IgD-negative memory B cell (primary cell): ENCODE results near the gene TMPRSS5. TPM values are rescaled to one million over a fixed set of nuclear protein-coding genes. Genes with fewer than 3 reads are reported as not detected.

ENCODE experiments used
- H3K27ac Mint-ChIP-seq, 3 donors: one replicate each; pipeline ENCODE4 v1.8.0; 2020 to 2022; ENCODE audit warnings: mild to moderate bottlenecking in 3 of 3, mixed read lengths in 3 of 3, moderate library complexity in 1 of 3
- H3K27me3 Mint-ChIP-seq: one replicate; pipeline ENCODE4 v1.8.0; 2021; ENCODE audit warnings: mixed read lengths
- H3K36me3 Mint-ChIP-seq: one replicate; pipeline ENCODE4 v1.8.0; 2020; ENCODE audit warnings: mild to moderate bottlenecking, mixed read lengths
- H3K4me1 Mint-ChIP-seq, 3 donors: one replicate each; pipeline ENCODE4 v1.8.0; 2020 to 2022; ENCODE audit warnings: mixed read lengths in 3 of 3, mild to moderate bottlenecking in 1 of 3
- H3K4me3 Mint-ChIP-seq, 4 donors: one replicate each; pipeline ENCODE4 v1.8.0; 2020 to 2022; ENCODE audit warnings: mild to moderate bottlenecking in 4 of 4, mixed read lengths in 4 of 4, moderate library complexity in 3 of 4
- H3K9me3 Mint-ChIP-seq, 3 donors: one replicate each; pipeline ENCODE4 v1.8.0; 2020 to 2021; ENCODE audit warnings: mixed read lengths in 3 of 3, mild to moderate bottlenecking in 1 of 3
- polyA plus RNA-seq: library from polyadenylated mRNA; unstranded; fragments of 300-500 nt; fragmentation: Illumina TruSeq; gene quantifications from one replicate; pipeline ENCODE4 v1.2.3, GENCODE V29; 2021

TMPRSS5 gene
- polyA plus RNA-seq, 1 donor from 2014 or later = not detected

DNA sequence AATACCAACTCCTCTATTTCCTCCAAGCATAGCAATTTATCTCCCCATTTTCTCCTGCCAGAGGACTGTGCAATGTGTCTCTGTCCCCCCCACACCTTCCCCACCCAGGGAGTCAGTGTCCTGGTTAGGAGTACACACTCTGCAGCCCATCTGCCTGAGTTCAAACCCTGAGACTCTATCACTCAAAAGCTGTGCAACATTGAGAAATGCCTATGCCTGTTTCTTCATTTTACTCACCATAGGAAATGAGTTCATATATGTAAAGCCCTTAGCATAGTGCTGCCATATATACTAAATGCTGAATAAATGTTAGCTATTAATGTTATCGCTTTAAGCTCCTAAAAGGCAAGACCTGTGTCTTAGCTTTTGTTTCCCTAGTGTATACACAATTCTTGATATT is 64.0 kb downstream of the TMPRSS5 start:
- H3K36me3 Mint-ChIP-seq = no peaks in the 10 kb centered on the region
- no peaks in the 10 kb centered on the region for H3K4me1 Mint-ChIP-seq
- no peaks in the 10 kb centered on the region for H3K27me3 Mint-ChIP-seq
- H3K27ac Mint-ChIP-seq = no peak overlapping the region
- H3K9me3 Mint-ChIP-seq = peaks cover 0 to 2% (median 0%) of the 10 kb centered on the region in 3 donors
- H3K4me3 Mint-ChIP-seq = no peak overlapping the region

DNA sequence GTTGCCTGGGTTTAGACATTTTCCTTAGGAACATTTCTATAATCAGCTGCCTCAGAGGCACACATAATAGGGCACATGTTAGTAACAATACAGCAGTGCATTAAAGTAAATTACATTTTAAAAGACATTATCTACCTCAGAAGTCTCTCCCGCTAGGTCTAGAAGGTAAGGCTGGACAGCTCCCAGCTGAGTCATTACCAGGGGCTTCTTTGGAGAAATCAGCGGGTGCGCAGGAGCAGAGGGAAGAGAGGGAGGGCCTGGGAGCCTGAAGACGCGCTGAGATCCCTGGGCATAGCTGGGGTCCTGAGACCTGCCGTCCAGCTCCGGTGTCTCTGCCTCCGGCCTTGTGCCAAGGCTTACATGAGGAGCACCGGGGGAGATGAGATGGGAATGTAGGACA is 67.7 kb downstream of the TMPRSS5 start:
- Mint-ChIP-seq H3K4me3 (no peak overlapping the region), H3K9me3 (peaks cover 3 to 6% (median 3%) of the 10 kb centered on the region in 3 donors), H3K4me1 (no peaks in the 10 kb centered on the region), H3K36me3 (peaks cover 1% of the 10 kb centered on the region), H3K27ac (no peak overlapping the region), H3K27me3 (no peaks in the 10 kb centered on the region)

DNA sequence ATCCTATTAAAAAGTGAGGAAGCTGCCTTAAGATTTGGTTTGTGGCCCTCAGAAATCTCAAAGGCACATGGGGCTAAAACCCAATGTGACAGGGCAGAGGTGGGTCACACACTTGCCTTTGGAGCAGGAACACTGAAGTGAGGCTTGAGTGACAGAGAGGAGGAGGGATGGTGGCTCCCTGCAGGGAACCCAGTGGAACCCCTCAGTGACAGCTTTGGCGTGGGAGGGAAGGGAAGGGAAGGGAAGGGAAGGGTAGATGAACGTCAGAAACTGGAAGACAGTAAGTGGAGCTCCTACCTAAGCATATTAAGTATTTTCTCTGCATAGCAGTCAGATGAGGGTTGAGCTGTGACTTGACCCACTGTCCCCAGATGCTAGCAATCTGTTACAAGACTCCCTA is 68.5 kb downstream of the TMPRSS5 start:
- Mint-ChIP-seq H3K9me3 (peaks cover 3 to 6% (median 3%) of the 10 kb centered on the region in 3 donors), H3K4me3 (no peak overlapping the region), H3K27ac (no peak overlapping the region), H3K36me3 (peaks cover 1% of the 10 kb centered on the region), H3K27me3 (peaks cover 1% of the 10 kb centered on the region), H3K4me1 (no peaks in the 10 kb centered on the region)

Other genes with a start within 250 kb of the TMPRSS5 start
- gene DRD2, start 230.9 kb downstream of the TMPRSS5 start, polyA plus RNA-seq = not detected
- gene ZW10, start 67.4 kb upstream of the TMPRSS5 start, polyA plus RNA-seq = 14.1 TPM
- not detected for gene CLDN25, start 73.5 kb upstream of the TMPRSS5 start, polyA plus RNA-seq
- gene USP28, start 169.3 kb upstream of the TMPRSS5 start, polyA plus RNA-seq = 79.2 TPM
- not detected for gene HTR3B, start 198.5 kb upstream of the TMPRSS5 start, polyA plus RNA-seq